ENCODE results near the gene SLCO2A1.

SLCO2A1 gene

GRCh38 chr3:134008630-134009156 lies 21.0 kb downstream of the SLCO2A1 start:
- TF ChIP-seq GATA2 (IDR thresholded peaks at IDR 0.05; ENCODE audit: low read depth, low read length): no peak
- no peak for TF ChIP-seq GATA3 (IDR thresholded peaks at IDR 0.05; ENCODE audit: low read depth, low read length)

- TF ChIP-seq GATA3 (IDR thresholded peaks at IDR 0.05; ENCODE audit: low read depth, low read length): no peak
- TF ChIP-seq GATA2 (IDR thresholded peaks at IDR 0.05; ENCODE audit: low read depth, low read length): no peak
Measured at GRCh38 chr3:134007819-134008218, 21.9 kb downstream of the SLCO2A1 start.

- no peak for TF ChIP-seq GATA3 (IDR thresholded peaks at IDR 0.05; ENCODE audit: low read depth, low read length)
- TF ChIP-seq GATA2 (IDR thresholded peaks at IDR 0.05; ENCODE audit: low read depth, low read length): no peak
Measured at GRCh38 chr3:134004841-134005240, 24.9 kb downstream of the SLCO2A1 start.

GRCh38 chr3:134003066-134003465 lies 26.7 kb downstream of the SLCO2A1 start:
- no peak for TF ChIP-seq GATA3 (IDR thresholded peaks at IDR 0.05; ENCODE audit: low read depth, low read length)
- no peak for TF ChIP-seq GATA2 (IDR thresholded peaks at IDR 0.05; ENCODE audit: low read depth, low read length)

GRCh38 chr3:134002306-134002705 lies 27.4 kb downstream of the SLCO2A1 start:
- TF ChIP-seq GATA3 (IDR thresholded peaks at IDR 0.05; ENCODE audit: low read depth, low read length) (no peak), GATA2 (IDR thresholded peaks at IDR 0.05; ENCODE audit: low read depth, low read length) (no peak)

GRCh38 chr3:134001251-134001650 lies 28.5 kb downstream of the SLCO2A1 start:
- TF ChIP-seq GATA3 (IDR thresholded peaks at IDR 0.05; ENCODE audit: low read depth, low read length): no peak
- TF ChIP-seq GATA2 (IDR thresholded peaks at IDR 0.05; ENCODE audit: low read depth, low read length): no peak

- TF ChIP-seq GATA2 (IDR thresholded peaks at IDR 0.05; ENCODE audit: low read depth, low read length): no peak
- TF ChIP-seq GATA3 (IDR thresholded peaks at IDR 0.05; ENCODE audit: low read depth, low read length): no peak
Measured at GRCh38 chr3:133999891-134000685, 29.6 kb downstream of the SLCO2A1 start.

GRCh38 chr3:133998691-133999241 lies 31.0 kb downstream of the SLCO2A1 start:
- no peak for TF ChIP-seq GATA2 (IDR thresholded peaks at IDR 0.05; ENCODE audit: low read depth, low read length)
- no peak for TF ChIP-seq GATA3 (IDR thresholded peaks at IDR 0.05; ENCODE audit: low read depth, low read length)

- no peak for TF ChIP-seq GATA2 (IDR thresholded peaks at IDR 0.05; ENCODE audit: low read depth, low read length)
- no peak for TF ChIP-seq GATA3 (IDR thresholded peaks at IDR 0.05; ENCODE audit: low read depth, low read length)
Measured at GRCh38 chr3:133997871-133998635, 31.7 kb downstream of the SLCO2A1 start.

- TF ChIP-seq GATA2 (IDR thresholded peaks at IDR 0.05; ENCODE audit: low read depth, low read length) (no peak), GATA3 (IDR thresholded peaks at IDR 0.05; ENCODE audit: low read depth, low read length) (no peak)
Measured at GRCh38 chr3:133996996-133997395, 32.7 kb downstream of the SLCO2A1 start.

GRCh38 chr3:133996251-133996661 lies 33.5 kb downstream of the SLCO2A1 start:
- TF ChIP-seq GATA2 (IDR thresholded peaks at IDR 0.05; ENCODE audit: low read depth, low read length): no peak
- TF ChIP-seq GATA3 (IDR thresholded peaks at IDR 0.05; ENCODE audit: low read depth, low read length): no peak

- no peak for TF ChIP-seq GATA3 (IDR thresholded peaks at IDR 0.05; ENCODE audit: low read depth, low read length)
- no peak for TF ChIP-seq GATA2 (IDR thresholded peaks at IDR 0.05; ENCODE audit: low read depth, low read length)
Measured at GRCh38 chr3:133995264-133995663, 34.5 kb downstream of the SLCO2A1 start.

- TF ChIP-seq GATA3 (IDR thresholded peaks at IDR 0.05; ENCODE audit: low read depth, low read length) (no peak), GATA2 (IDR thresholded peaks at IDR 0.05; ENCODE audit: low read depth, low read length) (no peak)
Measured at GRCh38 chr3:133994166-133994890, 35.4 kb downstream of the SLCO2A1 start.

All from SH-SY5Y (cell line).